OCI-LY1 (cell line): ENCODE measurements around the gene NUFIP2.

Source experiments
- CTCF ChIP-seq: fragments of 200-600 bp; sonication (generic), shearing (Covaris generic); IDR thresholded peaks from 2 replicates; pipeline ENCODE4 v1.5.1; 2017; ENCODE audit warnings: mild to moderate bottlenecking, antibody characterized with exemption, low read length, moderate library complexity, mixed read lengths
- EZH2 ChIP-seq: fragments of 200-600 bp; sonication (generic), shearing (Covaris generic); IDR thresholded peaks from 2 replicates; pipeline ENCODE4 v1.8.0; 2017; ENCODE audit warnings: borderline replicate concordance, mixed run types, mild to moderate bottlenecking, antibody characterized with exemption, low read length, moderate library complexity, mixed read lengths

GRCh38 chr17:29256735-29257466 is 37.0 kb downstream of the NUFIP2 start:
- TF ChIP-seq CTCF (no peak), EZH2 (no peak)
